Tibial artery (tissue), 4 donors: ENCODE data around the gene PTBP3.

Experiments
- DNase-seq, 2 donors: peaks; one replicate each; pipeline ENCODE4 v3.0.0-alpha.2; 2019
- H3K27ac ChIP-seq, 2 donors: fragments of 200-600 bp; sonication (generic) in 1 of 2; 1 replicate in 1 of 2; 2 replicates in 1 of 2; pipeline ENCODE4 v1.5.1; 2018 to 2019; ENCODE audit warnings: mild to moderate bottlenecking in 1 of 2
- H3K27me3 ChIP-seq, 2 donors: fragments of 200-600 bp; sonication (generic) in 1 of 2; one replicate each; pipeline versions ENCODE4 v1.5.1 to v1.6.0; 2016 to 2019
- H3K36me3 ChIP-seq, 3 donors: fragments of 200-600 bp; sonication (generic) in 2 of 3; one replicate each; pipeline ENCODE4 v1.5.1; 2016 to 2019; ENCODE audit warnings: mild to moderate bottlenecking in 2 of 3
- H3K4me1 ChIP-seq, 4 donors: fragments of 200-600 bp; sonication (generic) in 2 of 4; 1 replicate in 3 of 4; 2 replicates in 1 of 4; pipeline ENCODE4 v1.5.1; 2016 to 2019
- H3K4me3 ChIP-seq, 2 donors: fragments of 200-600 bp; sonication (generic) in 1 of 2; 1 replicate in 1 of 2; 2 replicates in 1 of 2; pipeline ENCODE4 v1.5.1; 2018 to 2019; ENCODE audit warnings: mild to moderate bottlenecking in 2 of 2
- H3K9me3 ChIP-seq, 3 donors: fragments of 200-600 bp; sonication (generic) in 1 of 3; one replicate each; pipeline ENCODE4 v1.5.1; 2016 to 2019
- CTCF ChIP-seq, 2 experiments: fragments of 200-600 bp in 1 of 2; fragments of 450-650 bp in 1 of 2; IDR thresholded peaks; one replicate each; pipeline ENCODE4 v1.5.1; 2017 to 2019; ENCODE audit warnings: antibody characterized with exemption in 2 of 2, mild to moderate bottlenecking in 1 of 2, moderate library complexity in 1 of 2
- intact Hi-C: fragments of 100-400 bp; cut with DNase I; formaldehyde crosslinking; loops from one replicate; pipeline ENCODE4 v1.15.0; 2023; ENCODE audit warnings: low total_unique reads

PTBP3 gene

GRCh38 chr9:112380102-112380824, 46.8 kb upstream of the PTBP3 start, which contains the start of gene HSDL2:
TSS of gene HSDL2 (plus strand) at chr9:112380108. CDS start at chr9:112380164, 56 bp downstream.
- Histone ChIP-seq H3K9me3 (no peaks in the 10 kb centered on the region), H3K4me3 (peak within 1 kb of the TSS; percentile 78 to 93), H3K36me3 (no peaks in the 10 kb centered on the region), H3K27me3 (no peaks in the 10 kb centered on the region), H3K27ac (peak within 1 kb of the TSS; percentile 95 to 99), H3K4me1 (peaks cover 0 to 60% (median 18%) of the 10 kb centered on the region in 4 donors)
- TF ChIP-seq CTCF (IDR thresholded peaks at IDR 0.05), result no peak
- intact Hi-C loops, result loop anchor here (10.0 kb wide), 1 partner anchor 105 kb away; the partner anchor contains the start of gene KIAA1958
- DNase-seq, result peak in 1 of 2 donors; percentile 50

- Histone ChIP-seq H3K36me3 (no peaks in the 10 kb centered on the region), H3K4me1 (peaks cover 0 to 56% (median 13%) of the 10 kb centered on the region in 4 donors), H3K27me3 (no peaks in the 10 kb centered on the region), H3K27ac (peak overlapping the region; percentile 95 to 99), H3K9me3 (no peaks in the 10 kb centered on the region), H3K4me3 (peak overlapping the region; percentile 78 to 93)
- TF ChIP-seq CTCF (IDR thresholded peaks at IDR 0.05), result peak in 1 of 2 experiments; percentile 26
- intact Hi-C loops, result loop anchor here (10.0 kb wide), 1 partner anchor 105 kb away; the partner anchor contains the start of gene KIAA1958
- peak; percentile 99 to 100 for DNase-seq
These were observed 46.0 kb upstream of the PTBP3 start for GRCh38 chr9:112379177-112380101.

- Histone ChIP-seq H3K4me1 (peaks cover 0 to 47% (median 7%) of the 10 kb centered on the region in 4 donors), H3K36me3 (no peaks in the 10 kb centered on the region), H3K4me3 (peak overlapping the region; percentile 78 to 93), H3K27ac (peak overlapping the region; percentile 95 to 99), H3K9me3 (no peaks in the 10 kb centered on the region), H3K27me3 (no peaks in the 10 kb centered on the region)
- no peak for TF ChIP-seq CTCF (IDR thresholded peaks at IDR 0.05)
- intact Hi-C loops, result no loop called here
- DNase-seq, result no peak
These were observed 45.1 kb upstream of the PTBP3 start for GRCh38 chr9:112378328-112379176.

- no peak for DNase-seq
- Histone ChIP-seq H3K4me3 (peak overlapping the region in 1 of 2 donors; percentile 93), H3K36me3 (no peaks in the 10 kb centered on the region), H3K27ac (peak overlapping the region in 1 of 2 donors; percentile 99), H3K4me1 (peaks cover 0 to 40% (median 6%) of the 10 kb centered on the region in 4 donors), H3K9me3 (no peaks in the 10 kb centered on the region), H3K27me3 (no peaks in the 10 kb centered on the region)
- no peak for TF ChIP-seq CTCF (IDR thresholded peaks at IDR 0.05)
- intact Hi-C loops, result no loop called here
These were observed 44.4 kb upstream of the PTBP3 start for GRCh38 chr9:112377684-112378327.
